IMR-90 (cell line): ENCODE results near the gene TRIML2. TPM values are rescaled to one million over a fixed set of nuclear protein-coding genes. Genes with fewer than 3 reads are reported as not detected.

Experiments
- ATAC-seq: fragments of 200-7000 bp; cut with Tn5 transposase; 2 replicates; pipeline ENCODE4 v1.9.1; 2020; ENCODE audit warnings: low read depth, mild to moderate bottlenecking, moderate library complexity
- BruUV-seq: library from RNA; stranded (reverse); fragments of 400-500 nt; replicated peaks from 2 replicates; lab custom pipeline; 2021; lab: Mats Ljungman, UMichigan
- CTCF ChIA-PET: fragments of 300-600 bp; formaldehyde crosslinking; extraction: SDS; loops from one replicate; lab custom pipeline; 2021; ENCODE audit warnings: antibody characterized with exemption; lab: Yijun Ruan, JAX
- POLR2A ChIA-PET: fragments of 300-600 bp; sonication (Branson Sonifier 250); formaldehyde crosslinking; loops from one replicate; lab custom pipeline; 2022; ENCODE audit warnings: antibody characterized with exemption; ENCODE audit not compliant: unreplicated experiment; lab: Charles Lee
- DNase-seq: peaks from one replicate; pipeline ENCODE4 v3.0.0; 2013
- H2AFZ ChIP-seq: replicated peaks from 2 replicates; pipeline ENCODE3; 2013; ENCODE audit warnings: low read length, mild to moderate bottlenecking; ENCODE audit not compliant: poor library complexity
- H2AK5ac ChIP-seq: 2 replicates; pipeline ENCODE4 v1.6.1; 2013; ENCODE audit warnings: low read depth, low read length, inconsistent platforms
- H2AK9ac ChIP-seq: replicated peaks from 2 replicates; pipeline ENCODE3; 2013; ENCODE audit warnings: mild to moderate bottlenecking, low read depth, low read length, moderate library complexity; ENCODE audit not compliant: poor library complexity
- H2BK120ac ChIP-seq: 2 replicates; pipeline ENCODE4 v1.6.1; 2013; ENCODE audit warnings: low read depth, low read length, inconsistent platforms
- H2BK15ac ChIP-seq: 3 replicates; pipeline ENCODE4 v1.6.1; 2013; ENCODE audit warnings: low read depth, low read length, inconsistent platforms
- H2BK20ac ChIP-seq: 2 replicates; pipeline ENCODE4 v1.6.1; 2013; ENCODE audit warnings: low read depth, mild to moderate bottlenecking, inconsistent platforms, low read length, moderate library complexity
- H2BK5ac ChIP-seq: 2 replicates; pipeline ENCODE4 v1.6.1; 2013; ENCODE audit warnings: mild to moderate bottlenecking, low read depth, low read length, inconsistent platforms; ENCODE audit not compliant: poor library complexity, severe bottlenecking
- H3K14ac ChIP-seq: replicated peaks from 2 replicates; pipeline ENCODE4 v1.6.1; 2013; ENCODE audit warnings: low read depth, low read length, inconsistent platforms
- H3K18ac ChIP-seq: 2 replicates; pipeline ENCODE4 v1.6.1; 2013; ENCODE audit warnings: low read depth, low read length, control low read depth
- H3K23ac ChIP-seq: 2 replicates; pipeline ENCODE4 v1.6.1; 2013; ENCODE audit warnings: low read depth, low read length, inconsistent platforms
- H3K27ac ChIP-seq: 2 replicates; pipeline ENCODE4 v1.5.1; 2013; ENCODE audit warnings: mild to moderate bottlenecking, control low read depth, low read length; ENCODE audit not compliant: insufficient read depth
- H3K27me3 ChIP-seq: 2 replicates; pipeline ENCODE4 v1.6.1; 2013; ENCODE audit warnings: low read length; ENCODE audit not compliant: control insufficient read depth, insufficient read depth
- H3K36me3 ChIP-seq: 2 replicates; pipeline ENCODE4 v1.6.1; 2013; ENCODE audit warnings: low read length, mixed read lengths; ENCODE audit not compliant: control insufficient read depth, insufficient read depth
- H3K4ac ChIP-seq: 2 replicates; pipeline ENCODE4 v1.6.1; 2013; ENCODE audit warnings: low read depth, low read length, inconsistent platforms
- H3K4me1 ChIP-seq: 2 replicates; pipeline ENCODE4 v1.6.1; 2013; ENCODE audit warnings: low read length, mixed read lengths; ENCODE audit not compliant: control insufficient read depth, insufficient read depth
- H3K4me2 ChIP-seq: 2 replicates; pipeline ENCODE4 v1.6.1; 2013; ENCODE audit warnings: low read depth, mild to moderate bottlenecking, control low read depth, low read length, moderate library complexity
- H3K4me3 ChIP-seq: 2 replicates; pipeline ENCODE4 v1.5.1; 2013; ENCODE audit warnings: low read depth, mild to moderate bottlenecking, control low read depth, low read length, moderate library complexity; ENCODE audit not compliant: insufficient read depth
- H3K56ac ChIP-seq: 2 replicates; pipeline ENCODE4 v1.6.1; 2013; ENCODE audit warnings: low read length, inconsistent platforms; ENCODE audit not compliant: insufficient read depth; ENCODE audit errors: extremely low read depth
- H3K79me1 ChIP-seq, 2 experiments: 2 replicates each; pipeline ENCODE4 v1.6.1; 2013; ENCODE audit warnings: low read length in 2 of 2, inconsistent platforms in 1 of 2, low read depth in 1 of 2
- H3K9ac ChIP-seq: 2 replicates; pipeline ENCODE4 v1.6.1; 2013; ENCODE audit warnings: low read depth, low read length, control low read depth
- H3K9me1 ChIP-seq: 2 replicates; pipeline ENCODE4 v1.6.1; 2013; ENCODE audit warnings: low read length, inconsistent platforms; ENCODE audit not compliant: insufficient read depth
- H3K9me3 ChIP-seq: 2 replicates; pipeline ENCODE4 v1.6.1; 2013; ENCODE audit warnings: low read length; ENCODE audit not compliant: control insufficient read depth, insufficient read depth
- H4K20me1 ChIP-seq: 2 replicates; pipeline ENCODE4 v1.6.1; 2013; ENCODE audit warnings: low read length, inconsistent platforms; ENCODE audit not compliant: insufficient read depth
- H4K5ac ChIP-seq: 2 replicates; pipeline ENCODE4 v1.6.1; 2013; ENCODE audit warnings: mild to moderate bottlenecking, low read depth, low read length, control low read depth
- H4K8ac ChIP-seq, 2 experiments: 2 replicates each; pipeline ENCODE4 v1.6.1; 2013; ENCODE audit warnings: low read depth in 2 of 2, low read length in 2 of 2, control low read depth in 1 of 2, inconsistent platforms in 1 of 2
- H4K91ac ChIP-seq: 2 replicates; pipeline ENCODE4 v1.6.1; 2013; ENCODE audit warnings: low read depth, low read length, inconsistent platforms; ENCODE audit not compliant: insufficient read depth
- RCOR1 ChIP-seq: IDR thresholded peaks from 2 replicates; pipeline ENCODE4 v1.6.1; 2012; ENCODE audit warnings: mild to moderate bottlenecking, low read length, improper control_type of control experiment; ENCODE audit not compliant: insufficient replicate concordance
- RFX5 ChIP-seq: IDR thresholded peaks from 2 replicates; pipeline ENCODE4 v1.8.0; 2012; ENCODE audit warnings: low read depth, mild to moderate bottlenecking, low read length, moderate library complexity
- WGBS, 2 experiments: methylation state at CpG; one replicate each; pipeline versions ENCODE4 v1.1.5 to v1.1.7; 2013; ENCODE audit warnings: missing lambda C conversion rate in 2 of 2; ENCODE audit not compliant: insufficient read length in 1 of 2; ENCODE audit errors: extremely low coverage in 2 of 2; 5-methylcytosine and 5-hydroxymethylcytosine counted together
- dilution Hi-C: fragments of 300-500 bp; cut with HindIII; formaldehyde crosslinking; loops from one replicate; pipeline ENCODE4 v1.14.3; 2018; ENCODE audit warnings: low sequenced_read_pairs; ENCODE audit not compliant: unreplicated experiment
- in situ Hi-C: fragments of 300-500 bp; cut with MboI; formaldehyde crosslinking; loops from 3 replicates; pipeline ENCODE4 v1.14.3; 2019; ENCODE audit warnings: low sequenced_read_pairs, inconsistent platforms, mixed read lengths
- intact Hi-C: fragments of 100-400 bp; cut with micrococcal nuclease; formaldehyde crosslinking; loops from 2 replicates; pipeline ENCODE4 v1.10.0; 2022
- polyA plus RNA-seq, 3 experiments: library from polyadenylated mRNA; depleted of rRNA; stranded (reverse); fragments of >200 nt; gene quantifications; 2 replicates each; pipeline ENCODE4 v1.2.3, GENCODE V29; 2012; ENCODE audit warnings: low replicate concordance in 1 of 3
- total RNA-seq: library from RNA; depleted of rRNA; stranded (reverse); fragments of >200 nt; gene quantifications from 2 replicates; pipeline ENCODE4 v1.2.3, GENCODE V29; 2012

Gene TRIML2
- total and polyA plus RNA-seq, 2 of the 4 experiments (the other 2 are of a cell fraction): 0.18 to 0.21 TPM

DNA sequence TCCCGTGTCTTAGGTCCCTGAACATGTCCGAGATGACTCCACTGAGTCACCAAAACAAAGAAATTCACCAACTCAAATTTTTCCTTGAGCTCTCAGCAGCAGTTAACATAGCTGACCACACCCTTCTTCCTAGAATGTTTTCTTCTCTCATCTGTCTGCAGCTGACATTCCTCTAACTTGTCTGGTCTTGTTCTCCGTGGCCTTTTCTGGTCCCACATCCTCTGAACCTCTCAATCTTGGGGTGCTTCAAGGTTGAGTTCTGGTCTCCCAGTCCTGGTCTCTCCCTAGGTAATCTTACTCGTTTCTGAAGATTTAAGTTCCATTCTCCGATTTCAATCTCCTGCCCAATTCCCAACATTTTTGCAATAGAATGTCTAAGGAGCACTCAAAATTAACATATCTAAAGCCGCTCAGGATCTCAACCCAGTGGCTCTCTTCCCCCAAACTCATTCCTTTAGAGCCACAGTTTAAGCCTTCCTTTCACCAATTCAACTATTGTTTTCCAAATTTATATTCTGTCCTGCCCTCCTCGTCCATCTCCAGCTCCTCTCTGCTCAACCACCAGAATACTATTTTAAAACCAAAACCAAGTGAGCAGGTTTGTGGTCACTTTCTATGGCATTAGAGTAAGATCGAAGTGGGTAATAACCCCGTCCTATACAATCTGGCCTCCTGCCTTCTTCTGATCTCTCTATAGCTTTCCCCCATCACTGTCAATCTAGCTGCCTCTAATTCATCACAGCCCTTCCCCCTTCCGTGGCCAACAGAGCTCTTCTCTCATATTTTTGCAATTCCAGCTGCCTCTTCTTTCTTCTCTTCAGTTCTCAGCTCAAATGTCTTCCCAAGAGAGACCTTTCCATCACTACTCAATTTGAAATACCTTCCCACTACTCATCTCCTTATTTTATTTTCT lies 1.2 kb downstream of the TRIML2 start:
- Histone ChIP-seq H4K5ac (peak overlapping the region; percentile 30; the same call in 1 of the 2 replicates), H3K79me1 (no peaks in the 10 kb centered on the region), H2AK9ac (no peak overlapping the region), H3K23ac (peak overlapping the region; percentile 40), H3K4me1 (peaks cover 5% of the 10 kb centered on the region; the same call in 1 of the 2 replicates), H3K9me3 (peaks cover 2% of the 10 kb centered on the region; the same call in 1 of the 2 replicates), H3K4ac (peak overlapping the region; percentile 74), H3K36me3 (no peaks in the 10 kb centered on the region), H4K8ac (peak overlapping the region in 1 of 2 experiments; percentile 73; a peak in 2 of 4 replicates), H3K27me3 (no peaks in the 10 kb centered on the region), H3K14ac (peak overlapping the region; percentile 75), H3K18ac (peak overlapping the region; percentile 48), H3K9me1 (peaks cover 4% of the 10 kb centered on the region; the same call in 1 of the 2 replicates), H3K27ac (no peak overlapping the region), H4K91ac (peak overlapping the region; percentile 50; the same call in 1 of the 2 replicates), H3K9ac (no peak overlapping the region), H2BK5ac (no peak overlapping the region), H2AFZ (peak overlapping the region; percentile 84), H4K20me1 (no peaks in the 10 kb centered on the region), H2BK120ac (peak overlapping the region; percentile 80), H2AK5ac (0 out of 2 replicates have a peak overlapping the region, but pooled peaks have one; percentile 4), H2BK20ac (peak overlapping the region; percentile 45; the same call in 1 of the 2 replicates), H3K4me3 (no peak overlapping the region), H3K56ac (no peak overlapping the region), H2BK15ac (peak overlapping the region; percentile 69; the same call in 1 of the 3 replicates), H3K4me2 (peak overlapping the region; percentile 56; the same call in 1 of the 2 replicates)
- TF ChIP-seq RCOR1 (no peak), RFX5 (no peak)
- no TSS peak for BruUV-seq
- ChIA-PET POLR2A (interaction anchor here (0.6 kb wide), 1 partner anchor 12 kb away, joined by 8 read pairs; no protein-coding TSS in a partner anchor), CTCF (no interaction called here)
- in situ Hi-C loops: no loop called here
- DNase-seq (peak; percentile 49), ATAC-seq (peak; percentile 74)
- dilution Hi-C loops: no loop called here
- 33% methylated on average over 5 of the region's 10 CpGs; no CpG with 5 or more reads in 1 of the 2 experiments for WGBS, 2 experiments
- intact Hi-C loops: no loop called here
